HCT116 (cell line): ENCODE measurements around the gene OOSP1. TPM values are rescaled to one million over a fixed set of nuclear protein-coding genes. Genes with fewer than 3 reads are reported as not detected.
"Not testable (repeated sequence)": the region's sequence is repeated elsewhere in the genome, so short reads cannot be mapped to it uniquely, and the experiment has no call there.

ENCODE experiments used
- ATAC-seq: fragments of 200-7000 bp; cut with Tn5 transposase; 2 replicates; pipeline ENCODE4 v1.9.1; 2020; ENCODE audit warnings: mild to moderate bottlenecking, moderate library complexity
- BruUV-seq: library from RNA; stranded (reverse); fragments of 400-500 nt; replicated peaks from 2 replicates; lab custom pipeline; 2021; lab: Mats Ljungman, UMichigan
- CTCF ChIA-PET: fragments of 300-600 bp; sonication (Branson Sonifier 250); formaldehyde crosslinking; loops from one replicate; lab custom pipeline; 2021; ENCODE audit warnings: antibody characterized with exemption; lab: Charles Lee
- POLR2A ChIA-PET: fragments of 300-600, 350-600 bp; sonication (Branson Sonifier 250); formaldehyde crosslinking; loops from one replicate; lab custom pipeline; 2021; ENCODE audit warnings: antibody characterized with exemption; lab: Charles Lee
- RAD21 ChIA-PET, 2 experiments: fragments of 300-600 bp; sonication (Branson Sonifier 250); formaldehyde crosslinking; loops; one replicate each; lab custom pipeline; 2023; ENCODE audit warnings: low total read pairs in 2 of 2; ENCODE audit not compliant: uncharacterized antibody in 2 of 2, unreplicated experiment in 2 of 2, low non-redundant PET in 1 of 2; lab: Charles Lee
- DNase-seq: peaks from one replicate; pipeline ENCODE4 v3.0.0-alpha.2; 2010; ENCODE audit warnings: low read depth, low spot score
- H2AFZ ChIP-seq: fragments of 200-600 bp; shearing (Covaris generic), sonication (generic); 2 replicates; pipeline ENCODE4 v1.6.1; 2017; ENCODE audit warnings: low read depth, mixed run types, mixed read lengths, antibody characterized with exemption, low read length; ENCODE audit not compliant: poor library complexity, severe bottlenecking
- H3K27ac ChIP-seq: 2 replicates; pipeline ENCODE4 v1.5.1; 2012; ENCODE audit warnings: low read depth, low read length
- H3K27me3 ChIP-seq: fragments of 200-600 bp; sonication (generic); 2 replicates; pipeline ENCODE4 v1.6.1; 2016; ENCODE audit warnings: mixed run types, low read length, mixed read lengths; ENCODE audit not compliant: insufficient read depth
- H3K36me3 ChIP-seq, 2 experiments: fragments of 200-500 bp in 1 of 2; fragments of 200-600 bp in 1 of 2; sonication (Bioruptor generic) in 1 of 2; sonication (generic) in 1 of 2; 2 replicates each; pipeline versions ENCODE4 v1.5.1 to v1.6.1; 2014 to 2016; ENCODE audit warnings: low read length in 2 of 2, inconsistent platforms in 1 of 2, mixed read lengths in 1 of 2, mixed run types in 1 of 2; ENCODE audit not compliant: insufficient read depth in 2 of 2, control insufficient read depth in 1 of 2
- H3K4me1 ChIP-seq, 2 experiments: fragments of 200-600 bp in 1 of 2; sonication (generic) in 1 of 2; 2 replicates each; pipeline versions ENCODE4 v1.5.1 to v1.6.1; 2012 to 2017; ENCODE audit warnings: low read length in 2 of 2, inconsistent platforms in 1 of 2, mild to moderate bottlenecking in 1 of 2, mixed read lengths in 1 of 2, mixed run types in 1 of 2, moderate library complexity in 1 of 2; ENCODE audit not compliant: insufficient read depth in 2 of 2, control insufficient read depth in 1 of 2
- H3K4me2 ChIP-seq: fragments of 200-600 bp; sonication (generic); 2 replicates; pipeline ENCODE4 v1.6.1; 2017; ENCODE audit warnings: mixed run types, low read length, mixed read lengths
- H3K4me3 ChIP-seq, 2 experiments: fragments of 200-600 bp in 1 of 2; sonication (generic) in 1 of 2; replicated peaks in 1 of 2; 2 replicates each; pipeline ENCODE4 v1.5.1; 2011 to 2016; ENCODE audit warnings: low read length in 2 of 2, control low read depth in 1 of 2, low read depth in 1 of 2, mild to moderate bottlenecking in 1 of 2, mixed read lengths in 1 of 2, mixed run types in 1 of 2
- H3K79me2 ChIP-seq: fragments of 200-600 bp; sonication (generic); 2 replicates; pipeline ENCODE4 v1.6.1; 2017; ENCODE audit warnings: mild to moderate bottlenecking, mixed run types, low read length, moderate library complexity, mixed read lengths; ENCODE audit not compliant: insufficient read depth
- H3K9ac ChIP-seq: fragments of 200-600 bp; sonication (generic); 2 replicates; pipeline ENCODE4 v1.6.1; 2016; ENCODE audit warnings: low read length, mixed read lengths
- H3K9me2 ChIP-seq: fragments of 200-600 bp; sonication (generic), shearing (Covaris generic); 2 replicates; pipeline ENCODE4 v1.6.1; 2017; ENCODE audit warnings: mixed run types, mild to moderate bottlenecking, moderate library complexity; ENCODE audit not compliant: insufficient read depth
- H3K9me3 ChIP-seq, 2 experiments: fragments of 200-500 bp in 1 of 2; fragments of 200-600 bp in 1 of 2; sonication (Bioruptor generic) in 1 of 2; sonication (generic) in 1 of 2; 2 replicates each; pipeline ENCODE4 v1.6.1; 2014 to 2017; ENCODE audit warnings: low read length in 2 of 2, mixed read lengths in 2 of 2, inconsistent platforms in 1 of 2, low read depth in 1 of 2, mild to moderate bottlenecking in 1 of 2, mixed run types in 1 of 2, moderate library complexity in 1 of 2; ENCODE audit not compliant: control insufficient read depth in 1 of 2, insufficient read depth in 1 of 2
- H4K20me1 ChIP-seq: fragments of 200-600 bp; sonication (generic), shearing (Covaris generic); 2 replicates; pipeline ENCODE4 v1.6.1; 2017; ENCODE audit warnings: mixed run types, mild to moderate bottlenecking, moderate library complexity; ENCODE audit not compliant: insufficient read depth
- EZH2 ChIP-seq: fragments of 200-600 bp; sonication (generic); IDR thresholded peaks from 2 replicates; pipeline ENCODE4 v1.6.1; 2017; ENCODE audit warnings: antibody characterized with exemption, mixed run types
- EZH2phosphoT487 ChIP-seq: fragments of 200-600 bp; IDR thresholded peaks from 2 replicates; pipeline ENCODE4 v1.6.1; 2018; ENCODE audit warnings: antibody characterized with exemption, borderline replicate concordance
- YY1 ChIP-seq: IDR thresholded peaks from 2 replicates; pipeline ENCODE4 v1.6.1; 2011; ENCODE audit warnings: low read length, low read depth, moderate library complexity, mild to moderate bottlenecking; ENCODE audit not compliant: insufficient replicate concordance; ENCODE audit errors: extremely low read depth
- intact Hi-C: fragments of 100-400 bp; cut with micrococcal nuclease; formaldehyde crosslinking; loops from 2 replicates; pipeline ENCODE4 v1.10.0; 2022
- total RNA-seq: library from RNA; stranded (reverse); gene quantifications from one replicate; pipeline ENCODE4 v1.2.1, GENCODE V29; 2021; ENCODE audit not compliant: unreplicated experiment

OOSP1 gene
- total RNA-seq, 1 experiment from 2014 or later = not detected

DNA sequence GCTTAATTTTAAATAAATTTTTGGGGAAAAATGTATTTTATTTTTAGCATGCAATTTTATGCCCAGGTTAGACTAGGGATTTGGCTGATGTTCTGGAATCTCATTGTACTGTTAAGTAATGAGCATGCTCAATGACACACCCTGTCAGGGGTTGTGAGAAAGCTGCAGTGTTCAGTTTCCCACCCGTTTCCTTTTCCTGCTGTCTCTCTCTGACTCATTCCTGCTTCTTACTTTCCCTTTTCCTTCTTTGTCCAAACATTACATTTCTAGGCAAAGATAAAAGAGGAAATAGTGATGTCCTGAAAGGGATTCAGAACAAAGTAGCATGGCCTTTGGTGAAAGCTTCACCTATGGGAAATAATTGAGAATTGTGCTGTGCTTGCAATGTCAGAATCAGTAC lies 36.9 kb upstream of the OOSP1 start:
- Histone ChIP-seq H4K20me1 (no peaks in the 10 kb centered on the region), H3K4me3 (peak overlapping the region in 1 of 2 experiments; percentile 3; a peak in 1 of 4 replicates), H2AFZ (peak overlapping the region; percentile 50), H3K9me3 (no peaks in the 10 kb centered on the region), H3K4me2 (peak overlapping the region; percentile 31), H3K4me1 (peaks cover 7 to 20% of the 10 kb centered on the region in 2 experiments; a peak in 3 of 4 replicates), H3K27me3 (no peaks in the 10 kb centered on the region), H3K36me3 (no peaks in the 10 kb centered on the region), H3K9me2 (no peaks in the 10 kb centered on the region), H3K27ac (no peak overlapping the region), H3K9ac (peak overlapping the region; percentile 3; the same call in 1 of the 2 replicates), H3K79me2 (no peaks in the 10 kb centered on the region)
- DNase-seq (peak; percentile 22), ATAC-seq (peak; percentile 58; the same call in 1 of the 2 replicates)
- POLR2A ChIA-PET = no interaction called here
- TF ChIP-seq EZH2 = no peak
- TF ChIP-seq EZH2phosphoT487 = no peak
- no peak for TF ChIP-seq YY1
- CTCF ChIA-PET = interaction anchor here (2.4 kb wide), 1 partner anchor 18 kb away, joined by 8 read pairs; no protein-coding TSS in a partner anchor
- intact Hi-C loops = no loop called here
- RAD21 ChIA-PET = no interaction called here
- no TSS peak for BruUV-seq

DNA sequence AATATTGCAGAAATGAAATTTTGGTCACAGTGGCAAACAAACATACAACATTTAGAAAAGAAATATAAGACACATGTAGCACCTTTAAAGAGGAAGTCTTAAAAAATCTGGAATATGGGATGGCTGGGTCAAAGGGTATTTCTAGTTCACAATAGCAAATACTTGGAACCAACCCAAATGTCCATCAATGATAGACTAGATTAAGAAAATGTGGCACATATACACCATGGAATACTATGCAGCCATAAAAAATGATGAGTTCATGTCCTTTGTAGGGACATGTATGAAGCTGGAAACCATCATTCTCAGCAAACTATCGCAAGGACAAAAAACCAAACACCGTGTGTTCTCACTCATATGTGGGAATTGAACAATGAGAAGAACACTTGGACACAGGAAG lies 34.7 kb upstream of the OOSP1 start:
- H3K36me3 ChIP-seq, CTCF ChIA-PET, POLR2A ChIA-PET, RAD21 ChIA-PET, intact Hi-C loops, ATAC-seq, H3K9me3 ChIP-seq, H3K27me3 ChIP-seq, H3K9me2 ChIP-seq, H3K27ac ChIP-seq, H3K4me2 ChIP-seq, H3K79me2 ChIP-seq, H4K20me1 ChIP-seq, H3K4me3 ChIP-seq, BruUV-seq, H2AFZ ChIP-seq, DNase-seq, H3K9ac ChIP-seq: not testable (repeated sequence)
- peaks cover 7 to 20% of the 10 kb centered on the region in 2 experiments; a peak in 3 of 4 replicates for H3K4me1 ChIP-seq
